Ovary (tissue), 9 donors: ENCODE measurements around the gene COX8C. TPM values are rescaled to one million over a fixed set of nuclear protein-coding genes. Genes with fewer than 3 reads are reported as not detected.
"Not testable (repeated sequence)": the region's sequence is repeated elsewhere in the genome, so short reads cannot be mapped to it uniquely, and the experiment has no call there.

Source experiments
- DNase-seq, 5 donors: peaks; one replicate each; pipeline ENCODE4 v3.0.0-alpha.2; 2019 to 2020
- H3K27ac ChIP-seq, 2 donors: fragments of 200-600 bp; one replicate each; pipeline versions ENCODE4 v1.5.1 to v1.8.0; 2019 to 2022
- H3K27me3 ChIP-seq: fragments of 200-600 bp; one replicate; pipeline ENCODE4 v1.8.0; 2022
- H3K36me3 ChIP-seq: fragments of 200-600 bp; sonication (generic); one replicate; pipeline ENCODE4 v1.5.1; 2019
- H3K4me1 ChIP-seq: one replicate; pipeline ENCODE4 v1.8.1; 2013; ENCODE audit warnings: mild to moderate bottlenecking, moderate library complexity; ENCODE audit not compliant: insufficient read depth
- H3K4me3 ChIP-seq: fragments of 200-600 bp; sonication (generic); one replicate; pipeline ENCODE4 v1.5.1; 2017
- H3K9me3 ChIP-seq, 2 donors: fragments of 200-600 bp in 1 of 2; sonication (generic) in 1 of 2; one replicate each; pipeline versions ENCODE4 v1.5.1 to v1.8.1; 2013 to 2019; ENCODE audit warnings: mild to moderate bottlenecking in 1 of 2, moderate library complexity in 1 of 2
- EP300 ChIP-seq: sonication (generic); formaldehyde crosslinking; IDR thresholded peaks from one replicate; pipeline ENCODE4 v1.6.1; 2017; ENCODE audit warnings: antibody characterized with exemption
- POLR2A ChIP-seq: fragments of 450-650 bp; IDR thresholded peaks from one replicate; pipeline ENCODE4 v1.6.1; 2017; ENCODE audit warnings: antibody characterized with exemption, mild to moderate bottlenecking, moderate library complexity
- WGBS, 3 donors: extraction: QIAGEN DNeasy Blood & Tissue Kit in 1 of 3; methylation state at CpG; one replicate each; pipeline versions ENCODE4 v1.1.5 to v1.1.7; 2013 to 2017; 5-methylcytosine and 5-hydroxymethylcytosine counted together
- intact Hi-C, 4 donors: fragments of 100-400 bp; cut with DNase I; formaldehyde crosslinking; loops; one replicate each; pipeline versions ENCODE4 v1.11.0 to v1.15.1; 2022 to 2023
- polyA plus RNA-seq, 2 donors: library from polyadenylated mRNA; stranded (reverse); fragments of 200-250 nt in 1 of 2; fragments of 350-450 nt in 1 of 2; fragmentation: Illumina TruSeq in 1 of 2; extraction: RNeasy Lipid Tissue Mini Kit (QIAGEN cat#74804) in 1 of 2; gene quantifications; one replicate each; pipeline ENCODE4 v1.2.3, GENCODE V29; 2013 to 2014
- total RNA-seq, 7 donors: library from RNA; depleted of rRNA in 2 of 7; stranded (reverse); fragments of >200 nt in 2 of 7; fragmentation: NEBNext Ultra II Directional in 3 of 7; extraction: Animal tissue kit (Norgen Biotek cat#: 25700) in 3 of 7; gene quantifications; one replicate each; pipeline versions ENCODE4 v1.1.0 to v1.2.4, GENCODE V29; 2016 to 2023
- TF ChIP-seq, protein P1 (sequence below), 3 donors: fragments of 450-650 bp in 2 of 3; fragments of 200-600 bp in 1 of 3; IDR thresholded peaks; one replicate each; pipeline versions ENCODE4 v1.5.1 to v1.8.0; 2016 to 2022; ENCODE audit warnings: antibody characterized with exemption in 3 of 3, mild to moderate bottlenecking in 1 of 3
- donor health status: DM: no; HTN: no; CAD: no; lungs with moderate emphysema.
- donor health status: DM: no; HTN: no; CAD: no.
- donor health status: Bipolar disorder and iron deficiency.
- donor health status: DM: yes; HTN: yes; CAD: no.
- donor health status: DM: no; HTN: no; CAD: no.
- donor health status: DM: yes; HTN: yes; CAD: no.

The COX8C gene
- total and polyA plus RNA-seq, 9 donors, result 0.51 TPM; not detected in 8

DNA sequence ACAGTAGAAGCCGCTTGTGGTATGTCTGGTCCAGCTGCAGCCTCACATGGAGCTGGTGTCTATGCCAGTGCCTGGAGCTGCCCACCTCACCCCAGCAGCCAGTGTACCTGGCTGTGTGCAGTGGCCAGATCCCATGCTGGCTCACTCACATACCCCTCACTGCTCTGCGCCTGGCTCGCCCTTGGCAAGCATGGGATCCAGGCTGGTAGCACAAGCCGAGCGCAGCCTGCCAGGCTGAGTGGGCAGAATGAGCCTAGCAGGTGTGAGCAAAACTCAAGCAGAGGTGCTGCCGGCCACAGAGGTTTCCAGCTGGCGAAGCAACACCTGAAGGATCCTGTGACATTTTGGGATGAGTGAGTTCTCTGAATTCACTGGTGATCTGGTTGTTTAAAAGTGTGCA, 9.1 kb upstream of the COX8C start:
- intact Hi-C loops, result no loop called here
- H3K4me1 ChIP-seq, result no peaks in the 10 kb centered on the region
- no peak for DNase-seq
- H3K9me3 ChIP-seq, result no peaks in the 10 kb centered on the region
- TF ChIP-seq, protein P1, sequence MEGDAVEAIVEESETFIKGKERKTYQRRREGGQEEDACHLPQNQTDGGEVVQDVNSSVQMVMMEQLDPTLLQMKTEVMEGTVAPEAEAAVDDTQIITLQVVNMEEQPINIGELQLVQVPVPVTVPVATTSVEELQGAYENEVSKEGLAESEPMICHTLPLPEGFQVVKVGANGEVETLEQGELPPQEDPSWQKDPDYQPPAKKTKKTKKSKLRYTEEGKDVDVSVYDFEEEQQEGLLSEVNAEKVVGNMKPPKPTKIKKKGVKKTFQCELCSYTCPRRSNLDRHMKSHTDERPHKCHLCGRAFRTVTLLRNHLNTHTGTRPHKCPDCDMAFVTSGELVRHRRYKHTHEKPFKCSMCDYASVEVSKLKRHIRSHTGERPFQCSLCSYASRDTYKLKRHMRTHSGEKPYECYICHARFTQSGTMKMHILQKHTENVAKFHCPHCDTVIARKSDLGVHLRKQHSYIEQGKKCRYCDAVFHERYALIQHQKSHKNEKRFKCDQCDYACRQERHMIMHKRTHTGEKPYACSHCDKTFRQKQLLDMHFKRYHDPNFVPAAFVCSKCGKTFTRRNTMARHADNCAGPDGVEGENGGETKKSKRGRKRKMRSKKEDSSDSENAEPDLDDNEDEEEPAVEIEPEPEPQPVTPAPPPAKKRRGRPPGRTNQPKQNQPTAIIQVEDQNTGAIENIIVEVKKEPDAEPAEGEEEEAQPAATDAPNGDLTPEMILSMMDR (IDR thresholded peaks at IDR 0.05), result no peak
- TF ChIP-seq POLR2A (no peak), EP300 (no peak)
- H3K36me3 ChIP-seq, result no peaks in the 10 kb centered on the region
- no peaks in the 10 kb centered on the region for H3K27me3 ChIP-seq
- 94 to 98% (median 97%) methylated on average over 7 of the region's 7 CpGs for WGBS, 3 donors
- no peak overlapping the region for H3K4me3 ChIP-seq
- H3K27ac ChIP-seq, result no peak overlapping the region

DNA sequence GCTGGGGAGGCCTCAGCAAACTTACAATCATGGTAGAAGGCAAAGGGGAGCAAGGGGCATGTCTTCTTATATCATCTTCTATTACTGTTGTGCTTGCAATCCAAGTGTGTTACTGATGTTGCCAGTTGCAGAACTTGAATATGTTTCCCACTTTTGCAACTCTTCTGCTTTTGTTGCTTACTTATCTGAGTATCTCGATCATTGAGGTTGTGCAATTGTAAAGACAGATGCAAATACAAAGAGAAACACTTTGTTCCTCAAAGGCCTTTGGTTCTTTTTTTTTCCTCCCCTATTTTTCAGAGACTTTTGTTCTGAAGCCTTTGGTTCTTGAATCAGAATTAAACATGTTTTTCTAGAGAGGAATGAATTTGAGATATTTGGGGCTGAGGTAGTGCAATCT, 3.7 kb upstream of the COX8C start:
- Histone ChIP-seq H3K27ac (no peak overlapping the region), H3K4me1 (no peaks in the 10 kb centered on the region), H3K27me3 (no peaks in the 10 kb centered on the region), H3K9me3 (no peaks in the 10 kb centered on the region), H3K36me3 (no peaks in the 10 kb centered on the region), H3K4me3 (no peak overlapping the region)
- DNase-seq, result no peak
- intact Hi-C loops, result no loop called here
- WGBS, 3 donors, result 81 to 90% (median 86%) methylated on average over 1 of the region's 1 CpG
- TF ChIP-seq POLR2A, result no peak
- no peak for TF ChIP-seq EP300
- TF ChIP-seq, protein P1 (IDR thresholded peaks at IDR 0.05), result no peak

DNA sequence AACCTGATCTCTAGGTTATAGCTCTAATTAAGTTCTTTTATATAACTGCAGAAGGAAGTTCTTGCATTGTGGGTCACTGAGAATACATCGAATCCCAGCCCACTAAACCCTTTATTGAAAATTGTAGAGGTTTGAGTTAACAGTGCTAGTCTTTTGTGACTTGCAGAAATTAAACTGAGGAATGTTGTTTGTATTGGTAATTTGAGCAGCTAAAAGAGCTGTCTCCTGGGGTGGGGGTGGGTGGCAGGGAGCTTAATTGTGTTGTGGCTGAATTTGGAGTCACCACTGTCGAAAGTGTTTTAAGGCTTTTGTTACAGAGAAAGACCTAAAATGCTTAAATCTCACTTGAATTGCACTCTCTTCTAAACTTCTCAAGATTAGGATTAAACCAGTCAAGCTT, 3.2 kb upstream of the COX8C start:
- Histone ChIP-seq H3K27me3 (no peaks in the 10 kb centered on the region), H3K9me3 (no peaks in the 10 kb centered on the region), H3K4me1 (no peaks in the 10 kb centered on the region), H3K4me3 (no peak overlapping the region), H3K27ac (no peak overlapping the region), H3K36me3 (no peaks in the 10 kb centered on the region)
- TF ChIP-seq EP300, result no peak
- no peak for TF ChIP-seq POLR2A
- TF ChIP-seq, protein P1 (IDR thresholded peaks at IDR 0.05), result no peak
- intact Hi-C loops, result no loop called here
- 57 to 64% (median 59%) methylated on average over 2 of the region's 2 CpGs for WGBS, 3 donors
- DNase-seq, result no peak

GRCh38 chr14:93347850-93348249, 868 bp downstream of the COX8C start:
- no peaks in the 10 kb centered on the region for H3K36me3 ChIP-seq
- no peaks in the 10 kb centered on the region for H3K4me1 ChIP-seq
- TF ChIP-seq, protein P1 (IDR thresholded peaks at IDR 0.05), result no peak
- TF ChIP-seq EP300 (no peak), POLR2A (no peak)
- intact Hi-C loops, result no loop called here
- WGBS, 3 donors, result 72 to 77% (median 76%) methylated on average over 8 of the region's 8 CpGs
- no peaks in the 10 kb centered on the region for H3K27me3 ChIP-seq
- H3K27ac ChIP-seq, result no peak overlapping the region
- DNase-seq, result no peak
- no peak overlapping the region for H3K4me3 ChIP-seq
- H3K9me3 ChIP-seq, result no peaks in the 10 kb centered on the region

GRCh38 chr14:93348292-93348691, 1.3 kb downstream of the COX8C start:
- no peaks in the 10 kb centered on the region for H3K9me3 ChIP-seq
- H3K4me3 ChIP-seq, result no peak overlapping the region
- H3K4me1 ChIP-seq, result no peaks in the 10 kb centered on the region
- H3K27me3 ChIP-seq, result no peaks in the 10 kb centered on the region
- intact Hi-C loops, result no loop called here
- no peak for DNase-seq
- H3K36me3 ChIP-seq, result no peaks in the 10 kb centered on the region
- no peak overlapping the region for H3K27ac ChIP-seq
- no peak for TF ChIP-seq POLR2A
- TF ChIP-seq, protein P1 (IDR thresholded peaks at IDR 0.05), result no peak
- no peak for TF ChIP-seq EP300
- 83 to 89% (median 87%) methylated on average over 5 of the region's 5 CpGs for WGBS, 3 donors

DNA sequence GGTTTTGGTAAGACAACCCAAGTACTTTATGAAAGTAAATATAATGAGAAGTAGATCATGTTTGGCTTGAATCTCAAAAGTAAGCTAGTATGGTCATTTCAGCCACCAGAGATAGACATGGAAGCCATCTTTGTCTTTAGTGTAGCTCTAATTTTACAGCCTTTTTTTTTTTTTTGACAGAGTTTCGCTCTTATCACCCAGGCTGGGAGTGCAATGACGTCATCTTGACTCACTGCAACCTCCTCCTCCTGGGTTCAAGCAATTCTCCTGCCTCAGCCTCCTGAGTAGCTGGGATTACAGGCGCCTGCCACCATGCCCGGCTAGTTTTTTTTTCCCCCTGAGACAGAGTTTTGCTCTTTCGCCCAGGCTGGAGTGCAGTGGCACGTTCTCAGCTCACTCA, 7.9 kb downstream of the COX8C start:
- H3K27ac ChIP-seq, result not testable (repeated sequence)
- WGBS, 3 donors, result 81 to 85% (median 82%) methylated on average over 6 of the region's 6 CpGs

More for the DNA sequence above, 7.9 kb downstream of the COX8C start:
- H3K4me1 ChIP-seq, intact Hi-C loops, H3K4me3 ChIP-seq, H3K27me3 ChIP-seq, H3K9me3 ChIP-seq, DNase-seq, H3K36me3 ChIP-seq: not testable (repeated sequence)
